ENCODE measurements around the gene ATRNL1. TPM values are rescaled to one million over a fixed set of nuclear protein-coding genes. Genes with fewer than 3 reads are reported as not detected.

Gene ATRNL1
- total RNA-seq, 1 experiment from 2014 or later = 1.3 TPM

DNA sequence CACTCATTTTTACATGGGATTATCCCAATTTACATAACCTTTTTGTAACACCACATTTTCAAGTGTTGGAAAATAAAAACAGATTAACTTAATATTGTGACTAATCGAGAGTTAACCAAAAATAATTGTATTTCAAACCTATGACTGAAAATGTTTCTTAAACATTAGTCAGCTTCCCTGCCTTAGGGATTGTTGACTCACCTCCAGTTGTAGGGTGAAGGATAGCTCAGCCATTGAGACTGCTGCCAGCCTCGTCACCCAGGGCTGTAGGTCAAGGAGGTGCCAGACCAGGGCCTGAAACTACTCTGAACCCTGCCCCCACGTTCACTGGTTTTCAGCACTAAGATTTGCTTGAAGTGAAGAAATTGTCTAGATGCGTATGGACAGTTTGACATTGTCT is 828.6 kb downstream of the ATRNL1 start:
- Histone ChIP-seq H3K4me1 (ENCODE audit: control insufficient read depth in 1 of 2, insufficient read depth in 2 of 2, low read length in 2 of 2) (no peaks in the 10 kb centered on the region), H4K20me1 (ENCODE audit: insufficient read depth) (no peaks in the 10 kb centered on the region), H3K27me3 (ENCODE audit: insufficient read depth, low read length) (peaks cover 10% of the 10 kb centered on the region; the same call in 1 of the 2 replicates), H3K79me2 (ENCODE audit: insufficient read depth, low read length) (no peaks in the 10 kb centered on the region), H3K4me2 (ENCODE audit: low read length) (no peak overlapping the region), H3K9me2 (ENCODE audit: insufficient read depth) (no peaks in the 10 kb centered on the region), H3K27ac (ENCODE audit: low read depth, low read length) (no peak overlapping the region), H3K36me3 (ENCODE audit: control insufficient read depth in 1 of 2, insufficient read depth in 2 of 2, low read length in 2 of 2) (no peaks in the 10 kb centered on the region), H3K9me3 (ENCODE audit: control insufficient read depth in 1 of 2, insufficient read depth in 1 of 2, low read depth in 1 of 2, low read length in 2 of 2) (no peaks in the 10 kb centered on the region), H3K4me3 (replicated peaks in 1 of 2; ENCODE audit: low read depth in 1 of 2, low read length in 2 of 2) (no peak overlapping the region), H3K9ac (ENCODE audit: low read length) (no peak overlapping the region), H2AFZ (ENCODE audit: low read depth, low read length, poor library complexity, severe bottlenecking) (no peak overlapping the region)
- no peak for TF ChIP-seq ELF1 (IDR thresholded peaks at IDR 0.05; ENCODE audit: borderline replicate concordance, low read depth)
- TF ChIP-seq SRF (IDR thresholded peaks at IDR 0.05; ENCODE audit: low read depth) = no peak
- no peak for TF ChIP-seq POLR2A (IDR thresholded peaks at IDR 0.05; ENCODE audit: borderline replicate concordance, extremely low read depth, insufficient read depth, insufficient read length)
- TF ChIP-seq, protein P1, sequence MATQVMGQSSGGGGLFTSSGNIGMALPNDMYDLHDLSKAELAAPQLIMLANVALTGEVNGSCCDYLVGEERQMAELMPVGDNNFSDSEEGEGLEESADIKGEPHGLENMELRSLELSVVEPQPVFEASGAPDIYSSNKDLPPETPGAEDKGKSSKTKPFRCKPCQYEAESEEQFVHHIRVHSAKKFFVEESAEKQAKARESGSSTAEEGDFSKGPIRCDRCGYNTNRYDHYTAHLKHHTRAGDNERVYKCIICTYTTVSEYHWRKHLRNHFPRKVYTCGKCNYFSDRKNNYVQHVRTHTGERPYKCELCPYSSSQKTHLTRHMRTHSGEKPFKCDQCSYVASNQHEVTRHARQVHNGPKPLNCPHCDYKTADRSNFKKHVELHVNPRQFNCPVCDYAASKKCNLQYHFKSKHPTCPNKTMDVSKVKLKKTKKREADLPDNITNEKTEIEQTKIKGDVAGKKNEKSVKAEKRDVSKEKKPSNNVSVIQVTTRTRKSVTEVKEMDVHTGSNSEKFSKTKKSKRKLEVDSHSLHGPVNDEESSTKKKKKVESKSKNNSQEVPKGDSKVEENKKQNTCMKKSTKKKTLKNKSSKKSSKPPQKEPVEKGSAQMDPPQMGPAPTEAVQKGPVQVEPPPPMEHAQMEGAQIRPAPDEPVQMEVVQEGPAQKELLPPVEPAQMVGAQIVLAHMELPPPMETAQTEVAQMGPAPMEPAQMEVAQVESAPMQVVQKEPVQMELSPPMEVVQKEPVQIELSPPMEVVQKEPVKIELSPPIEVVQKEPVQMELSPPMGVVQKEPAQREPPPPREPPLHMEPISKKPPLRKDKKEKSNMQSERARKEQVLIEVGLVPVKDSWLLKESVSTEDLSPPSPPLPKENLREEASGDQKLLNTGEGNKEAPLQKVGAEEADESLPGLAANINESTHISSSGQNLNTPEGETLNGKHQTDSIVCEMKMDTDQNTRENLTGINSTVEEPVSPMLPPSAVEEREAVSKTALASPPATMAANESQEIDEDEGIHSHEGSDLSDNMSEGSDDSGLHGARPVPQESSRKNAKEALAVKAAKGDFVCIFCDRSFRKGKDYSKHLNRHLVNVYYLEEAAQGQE (IDR thresholded peaks at IDR 0.05; ENCODE audit: low read depth) = no peak
- TF ChIP-seq, protein P2, sequence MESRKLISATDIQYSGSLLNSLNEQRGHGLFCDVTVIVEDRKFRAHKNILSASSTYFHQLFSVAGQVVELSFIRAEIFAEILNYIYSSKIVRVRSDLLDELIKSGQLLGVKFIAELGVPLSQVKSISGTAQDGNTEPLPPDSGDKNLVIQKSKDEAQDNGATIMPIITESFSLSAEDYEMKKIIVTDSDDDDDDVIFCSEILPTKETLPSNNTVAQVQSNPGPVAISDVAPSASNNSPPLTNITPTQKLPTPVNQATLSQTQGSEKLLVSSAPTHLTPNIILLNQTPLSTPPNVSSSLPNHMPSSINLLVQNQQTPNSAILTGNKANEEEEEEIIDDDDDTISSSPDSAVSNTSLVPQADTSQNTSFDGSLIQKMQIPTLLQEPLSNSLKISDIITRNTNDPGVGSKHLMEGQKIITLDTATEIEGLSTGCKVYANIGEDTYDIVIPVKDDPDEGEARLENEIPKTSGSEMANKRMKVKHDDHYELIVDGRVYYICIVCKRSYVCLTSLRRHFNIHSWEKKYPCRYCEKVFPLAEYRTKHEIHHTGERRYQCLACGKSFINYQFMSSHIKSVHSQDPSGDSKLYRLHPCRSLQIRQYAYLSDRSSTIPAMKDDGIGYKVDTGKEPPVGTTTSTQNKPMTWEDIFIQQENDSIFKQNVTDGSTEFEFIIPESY (IDR thresholded peaks at IDR 0.05; ENCODE audit: extremely low read depth, insufficient replicate concordance, low read length) = no peak
- TF ChIP-seq EGR1 (IDR thresholded peaks at IDR 0.05; ENCODE audit: low read depth) = no peak
- TF ChIP-seq, protein P3, sequence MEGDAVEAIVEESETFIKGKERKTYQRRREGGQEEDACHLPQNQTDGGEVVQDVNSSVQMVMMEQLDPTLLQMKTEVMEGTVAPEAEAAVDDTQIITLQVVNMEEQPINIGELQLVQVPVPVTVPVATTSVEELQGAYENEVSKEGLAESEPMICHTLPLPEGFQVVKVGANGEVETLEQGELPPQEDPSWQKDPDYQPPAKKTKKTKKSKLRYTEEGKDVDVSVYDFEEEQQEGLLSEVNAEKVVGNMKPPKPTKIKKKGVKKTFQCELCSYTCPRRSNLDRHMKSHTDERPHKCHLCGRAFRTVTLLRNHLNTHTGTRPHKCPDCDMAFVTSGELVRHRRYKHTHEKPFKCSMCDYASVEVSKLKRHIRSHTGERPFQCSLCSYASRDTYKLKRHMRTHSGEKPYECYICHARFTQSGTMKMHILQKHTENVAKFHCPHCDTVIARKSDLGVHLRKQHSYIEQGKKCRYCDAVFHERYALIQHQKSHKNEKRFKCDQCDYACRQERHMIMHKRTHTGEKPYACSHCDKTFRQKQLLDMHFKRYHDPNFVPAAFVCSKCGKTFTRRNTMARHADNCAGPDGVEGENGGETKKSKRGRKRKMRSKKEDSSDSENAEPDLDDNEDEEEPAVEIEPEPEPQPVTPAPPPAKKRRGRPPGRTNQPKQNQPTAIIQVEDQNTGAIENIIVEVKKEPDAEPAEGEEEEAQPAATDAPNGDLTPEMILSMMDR (IDR thresholded peaks at IDR 0.05 in 2 of 3, conservative IDR thresholded peaks at IDR 0.05 in 1 of 3; ENCODE audit: borderline replicate concordance in 1 of 3, insufficient read depth in 1 of 3, low read depth in 2 of 3, low read length in 2 of 3) = no peak
- TF ChIP-seq ZNF274 (IDR thresholded peaks at IDR 0.05; ENCODE audit: low read depth, low read length) = no peak
- TF ChIP-seq JUND (IDR thresholded peaks at IDR 0.05) = no peak
- TF ChIP-seq TCF7L2 (IDR thresholded peaks at IDR 0.05; ENCODE audit: borderline replicate concordance, extremely low read depth, insufficient read depth, insufficient read length) = no peak
- TF ChIP-seq, protein P4, sequence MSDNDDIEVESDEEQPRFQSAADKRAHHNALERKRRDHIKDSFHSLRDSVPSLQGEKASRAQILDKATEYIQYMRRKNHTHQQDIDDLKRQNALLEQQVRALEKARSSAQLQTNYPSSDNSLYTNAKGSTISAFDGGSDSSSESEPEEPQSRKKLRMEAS (IDR thresholded peaks at IDR 0.05) = no peak
- no peak for TF ChIP-seq CEBPB (IDR thresholded peaks at IDR 0.05; ENCODE audit: low read depth)
- no peak for TF ChIP-seq YY1 (IDR thresholded peaks at IDR 0.05; ENCODE audit: extremely low read depth, insufficient replicate concordance, low read depth, low read length)
- no peak for TF ChIP-seq SIN3A (IDR thresholded peaks at IDR 0.05; ENCODE audit: low read depth)
- no peak for TF ChIP-seq ZFX (IDR thresholded peaks at IDR 0.05)
- no peak for TF ChIP-seq SP1 (IDR thresholded peaks at IDR 0.05; ENCODE audit: low read depth)
- ChIA-PET RAD21 (ENCODE audit: low non-redundant PET in 1 of 2, low total read pairs in 2 of 2, uncharacterized antibody in 2 of 2, unreplicated experiment in 2 of 2) (no interaction called here), CTCF (no interaction called here), POLR2A (no interaction called here)
- ATAC-seq (no peak), DNase-seq (ENCODE audit: low read depth, low spot score) (no peak)
- BruUV-seq (replicated peaks) = no TSS peak
- intact Hi-C loops (cut with micrococcal nuclease) = no loop called here
